ENCODE results near the gene ZNF396.

ZNF396 gene

GRCh38 chr18:35392375-35392774 is 15.2 kb upstream of the ZNF396 start:
- Histone ChIP-seq H3K9me2 (replicated peaks; ENCODE audit: insufficient read depth, low read length) (no peaks in the 10 kb centered on the region), H3K27ac (ENCODE audit: low read depth, low read length) (no peak overlapping the region), H3K79me2 (ENCODE audit: insufficient read depth, low read length) (no peaks in the 10 kb centered on the region), H4K20me1 (ENCODE audit: low read depth, low read length) (no peaks in the 10 kb centered on the region), H3K4me3 (ENCODE audit: insufficient read depth, low read length, poor library complexity, severe bottlenecking) (no peak overlapping the region), H3F3A (ENCODE audit: insufficient read depth) (no peaks in the 10 kb centered on the region), H3K27me3 (ENCODE audit: low read length) (no peaks in the 10 kb centered on the region), H3K36me3 (ENCODE audit: low read length) (no peaks in the 10 kb centered on the region), H2AFZ (ENCODE audit: low read depth, low read length, severe bottlenecking) (no peak overlapping the region), H3K9me3 (ENCODE audit: insufficient read depth, low read length) (no peaks in the 10 kb centered on the region), H3K9ac (ENCODE audit: low read length) (no peak overlapping the region), H3K4me2 (ENCODE audit: low read depth, low read length, poor library complexity, severe bottlenecking) (no peak overlapping the region)
- TF ChIP-seq CTCF (IDR thresholded peaks at IDR 0.05; ENCODE audit: insufficient read depth, low read length, poor library complexity, severe bottlenecking) (no peak), EZH2phosphoT487 (conservative IDR thresholded peaks at IDR 0.05; ENCODE audit: low read length) (no peak)

GRCh38 chr18:35390951-35391700 is 14.0 kb upstream of the ZNF396 start:
- no peaks in the 10 kb centered on the region for H3K9me2 ChIP-seq (replicated peaks; ENCODE audit: insufficient read depth, low read length)
- no peak overlapping the region for H3K4me3 ChIP-seq (ENCODE audit: insufficient read depth, low read length, poor library complexity, severe bottlenecking)
- H3K9me3 ChIP-seq (ENCODE audit: insufficient read depth, low read length) = no peaks in the 10 kb centered on the region
- H3K27ac ChIP-seq (ENCODE audit: low read depth, low read length) = no peak overlapping the region
- H3K79me2 ChIP-seq (ENCODE audit: insufficient read depth, low read length) = no peaks in the 10 kb centered on the region
- no peaks in the 10 kb centered on the region for H3F3A ChIP-seq (ENCODE audit: insufficient read depth)
- H3K4me2 ChIP-seq (ENCODE audit: low read depth, low read length, poor library complexity, severe bottlenecking) = no peak overlapping the region
- no peak overlapping the region for H2AFZ ChIP-seq (ENCODE audit: low read depth, low read length, severe bottlenecking)
- H3K27me3 ChIP-seq (ENCODE audit: low read length) = no peaks in the 10 kb centered on the region
- H3K9ac ChIP-seq (ENCODE audit: low read length) = no peak overlapping the region
- TF ChIP-seq EZH2phosphoT487 (conservative IDR thresholded peaks at IDR 0.05; ENCODE audit: low read length) = no peak
- no peak for TF ChIP-seq CTCF (IDR thresholded peaks at IDR 0.05; ENCODE audit: insufficient read depth, low read length, poor library complexity, severe bottlenecking)
- H3K36me3 ChIP-seq (ENCODE audit: low read length) = no peaks in the 10 kb centered on the region
- no peaks in the 10 kb centered on the region for H4K20me1 ChIP-seq (ENCODE audit: low read depth, low read length)

GRCh38 chr18:35389095-35389618 is 12.0 kb upstream of the ZNF396 start:
- Histone ChIP-seq H3K79me2 (ENCODE audit: insufficient read depth, low read length) (no peaks in the 10 kb centered on the region), H3F3A (ENCODE audit: insufficient read depth) (no peaks in the 10 kb centered on the region), H4K20me1 (ENCODE audit: low read depth, low read length) (no peaks in the 10 kb centered on the region), H3K9me3 (ENCODE audit: insufficient read depth, low read length) (no peaks in the 10 kb centered on the region), H2AFZ (ENCODE audit: low read depth, low read length, severe bottlenecking) (no peak overlapping the region), H3K36me3 (ENCODE audit: low read length) (no peaks in the 10 kb centered on the region), H3K4me2 (ENCODE audit: low read depth, low read length, poor library complexity, severe bottlenecking) (no peak overlapping the region), H3K27me3 (ENCODE audit: low read length) (no peaks in the 10 kb centered on the region), H3K27ac (ENCODE audit: low read depth, low read length) (no peak overlapping the region), H3K9ac (ENCODE audit: low read length) (no peak overlapping the region), H3K4me3 (ENCODE audit: insufficient read depth, low read length, poor library complexity, severe bottlenecking) (no peak overlapping the region), H3K9me2 (replicated peaks; ENCODE audit: insufficient read depth, low read length) (no peaks in the 10 kb centered on the region)
- TF ChIP-seq EZH2phosphoT487 (conservative IDR thresholded peaks at IDR 0.05; ENCODE audit: low read length) (no peak), CTCF (IDR thresholded peaks at IDR 0.05; ENCODE audit: insufficient read depth, low read length, poor library complexity, severe bottlenecking) (no peak)

Measured in SU-DHL-6 (cell line).